HCT116 (cell line): ENCODE measurements around the gene ZNF837. TPM values are rescaled to one million over a fixed set of nuclear protein-coding genes. Genes with fewer than 3 reads are reported as not detected.

Source experiments
- ATAC-seq: fragments of 200-7000 bp; cut with Tn5 transposase; 2 replicates; pipeline ENCODE4 v1.9.1; 2020; ENCODE audit warnings: mild to moderate bottlenecking, moderate library complexity
- BruUV-seq: library from RNA; stranded (reverse); fragments of 400-500 nt; replicated peaks from 2 replicates; lab custom pipeline; 2021; lab: Mats Ljungman, UMichigan
- CTCF ChIA-PET: fragments of 300-600 bp; sonication (Branson Sonifier 250); formaldehyde crosslinking; loops from one replicate; lab custom pipeline; 2021; ENCODE audit warnings: antibody characterized with exemption; lab: Charles Lee
- POLR2A ChIA-PET: fragments of 300-600, 350-600 bp; sonication (Branson Sonifier 250); formaldehyde crosslinking; loops from one replicate; lab custom pipeline; 2021; ENCODE audit warnings: antibody characterized with exemption; lab: Charles Lee
- RAD21 ChIA-PET, 2 experiments: fragments of 300-600 bp; sonication (Branson Sonifier 250); formaldehyde crosslinking; loops; one replicate each; lab custom pipeline; 2023; ENCODE audit warnings: low total read pairs in 2 of 2; ENCODE audit not compliant: uncharacterized antibody in 2 of 2, unreplicated experiment in 2 of 2, low non-redundant PET in 1 of 2; lab: Charles Lee
- DNase-seq: peaks from one replicate; pipeline ENCODE4 v3.0.0-alpha.2; 2010; ENCODE audit warnings: low read depth, low spot score
- H2AFZ ChIP-seq: fragments of 200-600 bp; shearing (Covaris generic), sonication (generic); 2 replicates; pipeline ENCODE4 v1.6.1; 2017; ENCODE audit warnings: low read depth, mixed run types, mixed read lengths, antibody characterized with exemption, low read length; ENCODE audit not compliant: poor library complexity, severe bottlenecking
- H3K27ac ChIP-seq: 2 replicates; pipeline ENCODE4 v1.5.1; 2012; ENCODE audit warnings: low read depth, low read length
- H3K27me3 ChIP-seq: fragments of 200-600 bp; sonication (generic); 2 replicates; pipeline ENCODE4 v1.6.1; 2016; ENCODE audit warnings: mixed run types, low read length, mixed read lengths; ENCODE audit not compliant: insufficient read depth
- H3K36me3 ChIP-seq, 2 experiments: fragments of 200-500 bp in 1 of 2; fragments of 200-600 bp in 1 of 2; sonication (Bioruptor generic) in 1 of 2; sonication (generic) in 1 of 2; 2 replicates each; pipeline versions ENCODE4 v1.5.1 to v1.6.1; 2014 to 2016; ENCODE audit warnings: low read length in 2 of 2, inconsistent platforms in 1 of 2, mixed read lengths in 1 of 2, mixed run types in 1 of 2; ENCODE audit not compliant: insufficient read depth in 2 of 2, control insufficient read depth in 1 of 2
- H3K4me1 ChIP-seq, 2 experiments: fragments of 200-600 bp in 1 of 2; sonication (generic) in 1 of 2; 2 replicates each; pipeline versions ENCODE4 v1.5.1 to v1.6.1; 2012 to 2017; ENCODE audit warnings: low read length in 2 of 2, inconsistent platforms in 1 of 2, mild to moderate bottlenecking in 1 of 2, mixed read lengths in 1 of 2, mixed run types in 1 of 2, moderate library complexity in 1 of 2; ENCODE audit not compliant: insufficient read depth in 2 of 2, control insufficient read depth in 1 of 2
- H3K4me2 ChIP-seq: fragments of 200-600 bp; sonication (generic); 2 replicates; pipeline ENCODE4 v1.6.1; 2017; ENCODE audit warnings: mixed run types, low read length, mixed read lengths
- H3K4me3 ChIP-seq, 2 experiments: fragments of 200-600 bp in 1 of 2; sonication (generic) in 1 of 2; replicated peaks in 1 of 2; 2 replicates each; pipeline ENCODE4 v1.5.1; 2011 to 2016; ENCODE audit warnings: low read length in 2 of 2, control low read depth in 1 of 2, low read depth in 1 of 2, mild to moderate bottlenecking in 1 of 2, mixed read lengths in 1 of 2, mixed run types in 1 of 2
- H3K79me2 ChIP-seq: fragments of 200-600 bp; sonication (generic); 2 replicates; pipeline ENCODE4 v1.6.1; 2017; ENCODE audit warnings: mild to moderate bottlenecking, mixed run types, low read length, moderate library complexity, mixed read lengths; ENCODE audit not compliant: insufficient read depth
- H3K9ac ChIP-seq: fragments of 200-600 bp; sonication (generic); 2 replicates; pipeline ENCODE4 v1.6.1; 2016; ENCODE audit warnings: low read length, mixed read lengths
- H3K9me2 ChIP-seq: fragments of 200-600 bp; sonication (generic), shearing (Covaris generic); 2 replicates; pipeline ENCODE4 v1.6.1; 2017; ENCODE audit warnings: mixed run types, mild to moderate bottlenecking, moderate library complexity; ENCODE audit not compliant: insufficient read depth
- H3K9me3 ChIP-seq, 2 experiments: fragments of 200-500 bp in 1 of 2; fragments of 200-600 bp in 1 of 2; sonication (Bioruptor generic) in 1 of 2; sonication (generic) in 1 of 2; 2 replicates each; pipeline ENCODE4 v1.6.1; 2014 to 2017; ENCODE audit warnings: low read length in 2 of 2, mixed read lengths in 2 of 2, inconsistent platforms in 1 of 2, low read depth in 1 of 2, mild to moderate bottlenecking in 1 of 2, mixed run types in 1 of 2, moderate library complexity in 1 of 2; ENCODE audit not compliant: control insufficient read depth in 1 of 2, insufficient read depth in 1 of 2
- H4K20me1 ChIP-seq: fragments of 200-600 bp; sonication (generic), shearing (Covaris generic); 2 replicates; pipeline ENCODE4 v1.6.1; 2017; ENCODE audit warnings: mixed run types, mild to moderate bottlenecking, moderate library complexity; ENCODE audit not compliant: insufficient read depth
- CTCF ChIP-seq, 3 experiments: fragments of 200-600 bp in 1 of 3; sonication (generic) in 1 of 3; IDR thresholded peaks in 2 of 3; conservative IDR thresholded peaks in 1 of 3; 2 replicates each; pipeline ENCODE4 v1.5.1; 2012 to 2017; ENCODE audit warnings: low read depth in 2 of 3, low read length in 2 of 3, antibody characterized with exemption in 1 of 3, borderline replicate concordance in 1 of 3, control low read depth in 1 of 3, mild to moderate bottlenecking in 1 of 3, mixed read lengths in 1 of 3, mixed run types in 1 of 3, moderate library complexity in 1 of 3; ENCODE audit not compliant: insufficient read depth in 1 of 3
- EGR1 ChIP-seq: IDR thresholded peaks from 2 replicates; pipeline ENCODE4 v1.6.1; 2012; ENCODE audit warnings: low read depth
- EZH2phosphoT487 ChIP-seq: fragments of 200-600 bp; IDR thresholded peaks from 2 replicates; pipeline ENCODE4 v1.6.1; 2018; ENCODE audit warnings: antibody characterized with exemption, borderline replicate concordance
- JUND ChIP-seq: IDR thresholded peaks from 2 replicates; pipeline ENCODE4 v1.6.1; 2012
- MAX ChIP-seq: IDR thresholded peaks from 2 replicates; pipeline ENCODE4 v1.6.1; 2012
- SIN3A ChIP-seq: IDR thresholded peaks from 2 replicates; pipeline ENCODE4 v1.6.1; 2012; ENCODE audit warnings: low read depth
- SP1 ChIP-seq: IDR thresholded peaks from 2 replicates; pipeline ENCODE4 v1.6.1; 2012; ENCODE audit warnings: low read depth
- SRF ChIP-seq: IDR thresholded peaks from 2 replicates; pipeline ENCODE4 v1.6.1; 2012; ENCODE audit warnings: low read depth
- TCF7L2 ChIP-seq: IDR thresholded peaks from 2 replicates; pipeline ENCODE4 v1.7.0; 2011; ENCODE audit warnings: borderline replicate concordance, inconsistent platforms; ENCODE audit not compliant: insufficient read depth, insufficient read length; ENCODE audit errors: extremely low read depth
- YY1 ChIP-seq: IDR thresholded peaks from 2 replicates; pipeline ENCODE4 v1.6.1; 2011; ENCODE audit warnings: low read length, low read depth, moderate library complexity, mild to moderate bottlenecking; ENCODE audit not compliant: insufficient replicate concordance; ENCODE audit errors: extremely low read depth
- intact Hi-C: fragments of 100-400 bp; cut with micrococcal nuclease; formaldehyde crosslinking; loops from 2 replicates; pipeline ENCODE4 v1.10.0; 2022
- total RNA-seq: library from RNA; stranded (reverse); gene quantifications from one replicate; pipeline ENCODE4 v1.2.1, GENCODE V29; 2021; ENCODE audit not compliant: unreplicated experiment

The ZNF837 gene
- total RNA-seq, 1 experiment from 2014 or later: 3.2 TPM

DNA sequence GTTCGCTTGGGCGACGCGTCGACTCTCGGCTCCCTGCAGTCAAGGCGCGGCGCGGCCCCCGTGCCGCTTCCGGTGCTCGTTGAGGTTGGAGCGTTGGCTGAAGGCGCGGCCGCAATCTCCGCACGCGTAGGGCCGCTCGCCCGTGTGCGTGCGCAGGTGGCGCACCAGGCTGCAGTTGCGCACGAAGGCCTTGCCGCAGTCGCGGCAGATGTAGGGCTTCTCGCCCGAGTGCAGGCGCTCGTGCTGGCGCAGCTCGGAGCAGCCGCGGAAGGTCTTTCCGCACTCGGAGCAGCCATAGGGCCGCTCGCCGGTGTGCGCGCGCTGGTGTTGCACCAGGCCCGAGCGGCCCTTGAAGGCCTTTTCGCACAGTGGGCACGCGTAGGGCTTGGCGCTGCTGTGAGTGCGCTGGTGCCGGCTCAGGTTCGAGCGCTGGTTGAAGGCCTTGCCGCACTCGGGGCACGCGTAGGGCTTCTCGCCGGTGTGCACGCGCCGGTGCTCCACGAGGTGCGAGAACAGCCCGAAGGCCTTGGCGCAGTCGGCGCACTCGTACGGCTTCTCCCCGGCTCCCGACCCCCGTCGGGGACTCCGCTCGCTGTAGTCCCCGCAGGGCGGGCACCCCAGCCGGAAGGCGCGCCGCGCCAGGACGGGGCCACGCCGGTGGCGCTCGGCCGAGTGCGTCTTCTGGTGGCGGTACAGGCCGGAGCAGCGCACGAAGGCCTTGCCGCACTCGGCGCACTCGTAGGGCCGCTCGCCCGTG, 13.0 kb downstream of the ZNF837 start (continued):
- no peak for TF ChIP-seq EZH2phosphoT487
- no peak for TF ChIP-seq SP1
- TF ChIP-seq SRF: no peak
- TF ChIP-seq SIN3A: no peak
- TF ChIP-seq JUND: no peak
- TF ChIP-seq YY1: no peak
- no peak for TF ChIP-seq TCF7L2

GRCh38 chr19:58366585-58367430, 14.0 kb downstream of the ZNF837 start:
- Histone ChIP-seq H3K9me3 (no peaks in the 10 kb centered on the region), H3K4me3 (no peak overlapping the region), H3K79me2 (no peaks in the 10 kb centered on the region), H4K20me1 (no peaks in the 10 kb centered on the region), H3K27me3 (no peaks in the 10 kb centered on the region), H2AFZ (no peak overlapping the region), H3K4me2 (no peak overlapping the region), H3K9ac (no peak overlapping the region), H3K9me2 (no peaks in the 10 kb centered on the region), H3K36me3 (no peaks in the 10 kb centered on the region), H3K4me1 (peaks cover 0 to 10% of the 10 kb centered on the region in 2 experiments; a peak in 2 of 4 replicates), H3K27ac (no peak overlapping the region)
- intact Hi-C loops: no loop called here
- ChIA-PET CTCF (no interaction called here), POLR2A (no interaction called here), RAD21 (no interaction called here)
- BruUV-seq: no TSS peak
- TF ChIP-seq CTCF (IDR thresholded peaks at IDR 0.05 in 2 of 3, conservative IDR thresholded peaks at IDR 0.05 in 1 of 3; ENCODE audit: borderline replicate concordance in 1 of 3, insufficient read depth in 1 of 3, low read depth in 2 of 3, low read length in 2 of 3) (no peak; a peak in 1 of 6 replicates), EGR1 (no peak), MAX (no peak)
- DNase-seq: no peak
- no peak for ATAC-seq
